B cell (primary cell): ENCODE results near the gene XNDC1N. TPM values are rescaled to one million over a fixed set of nuclear protein-coding genes. Genes with fewer than 3 reads are reported as not detected.
"Not testable (repeated sequence)": the region's sequence is repeated elsewhere in the genome, so short reads cannot be mapped to it uniquely, and the experiment has no call there.

ENCODE experiments used
- ATAC-seq: fragments of 200-7000 bp; cut with Tn5 transposase; one replicate; pipeline ENCODE4 v1.10.0; 2021; ENCODE audit warnings: low read depth, mild to moderate bottlenecking, moderate number of reproducible peaks, moderate library complexity
- CTCF ChIA-PET: fragments of 350-600 bp; sonication (Branson Sonifier 250); formaldehyde crosslinking; loops from one replicate; lab custom pipeline; 2021; ENCODE audit warnings: antibody characterized with exemption, inconsistent platforms; lab: Charles Lee
- POLR2A ChIA-PET: fragments of 350-600 bp; sonication (Branson Sonifier 250); formaldehyde crosslinking; loops from one replicate; lab custom pipeline; 2021; ENCODE audit warnings: antibody characterized with exemption; lab: Charles Lee
- DNase-seq: peaks from one replicate; pipeline ENCODE4 v3.0.0; 2013
- H2AFZ ChIP-seq: 2 replicates; pipeline ENCODE4 v1.6.1; 2012; ENCODE audit warnings: mild to moderate bottlenecking, low read depth, low read length; ENCODE audit not compliant: insufficient read depth, poor library complexity, severe bottlenecking
- H3K27ac ChIP-seq, 2 donors: 1 replicate in 1 of 2; 2 replicates in 1 of 2; pipeline ENCODE4 v1.5.1; 2012 to 2013; ENCODE audit warnings: low read length in 2 of 2, mild to moderate bottlenecking in 2 of 2, moderate library complexity in 1 of 2
- H3K27me3 ChIP-seq, 4 experiments: fragments of 200-600 bp in 1 of 4; sonication (generic) in 1 of 4; replicated peaks in 1 of 4; 1 replicate in 2 of 4; 2 replicates in 2 of 4; pipeline versions ENCODE4 v1.6.1 to v1.7.0; 2013 to 2016; ENCODE audit warnings: low read length in 3 of 4, mild to moderate bottlenecking in 2 of 4, mixed read lengths in 1 of 4, moderate library complexity in 1 of 4; ENCODE audit not compliant: insufficient read depth in 4 of 4, control insufficient read depth in 3 of 4; ENCODE audit errors: control extremely low read depth in 1 of 4
- H3K36me3 ChIP-seq, 2 experiments: replicated peaks in 1 of 2; 1 replicate in 1 of 2; 2 replicates in 1 of 2; pipeline versions ENCODE4 v1.6.1 to v1.7.1; 2013; ENCODE audit warnings: low read length in 1 of 2; ENCODE audit not compliant: insufficient read depth in 2 of 2, control insufficient read depth in 1 of 2; ENCODE audit errors: control extremely low read depth in 1 of 2, extremely low read depth in 1 of 2
- H3K4me1 ChIP-seq, 2 donors: fragments of 200-600 bp in 1 of 2; sonication (generic) in 1 of 2; 1 replicate in 1 of 2; 2 replicates in 1 of 2; pipeline versions ENCODE4 v1.5.1 to v1.6.1; 2013 to 2017; ENCODE audit warnings: low read length in 2 of 2; ENCODE audit not compliant: control insufficient read depth in 2 of 2, insufficient read depth in 2 of 2
- H3K4me2 ChIP-seq: replicated peaks from 2 replicates; pipeline ENCODE3; 2012; ENCODE audit warnings: mild to moderate bottlenecking, low read depth, low read length; ENCODE audit not compliant: poor library complexity, severe bottlenecking
- H3K4me3 ChIP-seq, 5 experiments: fragments of 200-600 bp in 1 of 5; sonication (generic) in 1 of 5; 1 replicate in 3 of 5; 2 replicates in 2 of 5; pipeline versions ENCODE4 v1.5.1 to v1.7.0; 2011 to 2016; ENCODE audit warnings: low read length in 4 of 5, mild to moderate bottlenecking in 4 of 5, low read depth in 2 of 5, control low read depth in 1 of 5, moderate library complexity in 1 of 5; ENCODE audit not compliant: insufficient read depth in 1 of 5; ENCODE audit errors: control extremely low read depth in 1 of 5, extremely low read depth in 1 of 5
- H3K79me2 ChIP-seq: fragments of 200-600 bp; sonication (generic); one replicate; pipeline ENCODE4 v1.6.0; 2016; ENCODE audit warnings: low read length; ENCODE audit not compliant: control insufficient read depth, insufficient read depth
- H3K9ac ChIP-seq: fragments of 200-600 bp; sonication (generic); 2 replicates; pipeline ENCODE4 v1.6.1; 2017; ENCODE audit warnings: mild to moderate bottlenecking, low read length, moderate library complexity
- H3K9me3 ChIP-seq, 3 donors: one replicate each; pipeline versions ENCODE4 v1.6.1 to v1.7.1; 2013; ENCODE audit warnings: low read length in 2 of 3; ENCODE audit not compliant: control insufficient read depth in 2 of 3, insufficient read depth in 1 of 3; ENCODE audit errors: control extremely low read depth in 1 of 3
- H4K20me1 ChIP-seq: 2 replicates; pipeline ENCODE4 v1.6.0; 2012; ENCODE audit warnings: mild to moderate bottlenecking, low read length; ENCODE audit not compliant: insufficient read depth, control insufficient read depth, poor library complexity, severe bottlenecking
- H3K27ac Mint-ChIP-seq: one replicate; pipeline ENCODE4 v1.8.0; 2021; ENCODE audit warnings: mixed read lengths
- H3K27me3 Mint-ChIP-seq: one replicate; pipeline ENCODE4 v1.8.0; 2021; ENCODE audit warnings: mixed read lengths
- H3K4me1 Mint-ChIP-seq: one replicate; pipeline ENCODE4 v1.8.0; 2021; ENCODE audit warnings: mixed read lengths
- H3K4me3 Mint-ChIP-seq: one replicate; pipeline ENCODE4 v1.8.0; 2021; ENCODE audit warnings: mixed read lengths
- H3K9me3 Mint-ChIP-seq: one replicate; pipeline ENCODE4 v1.8.0; 2022; ENCODE audit warnings: mixed read lengths; ENCODE audit not compliant: insufficient read depth
- WGBS: methylation state at CpG from one replicate; pipeline ENCODE4 v1.1.5; 2013; ENCODE audit warnings: missing lambda C conversion rate; ENCODE audit not compliant: insufficient coverage; 5-methylcytosine and 5-hydroxymethylcytosine counted together
- intact Hi-C: fragments of 100-400 bp; cut with micrococcal nuclease; formaldehyde crosslinking; loops from one replicate; pipeline ENCODE4 v1.10.0; 2022
- polyA plus RNA-seq: library from polyadenylated mRNA; depleted of rRNA; stranded (reverse); fragments of >200 nt; gene quantifications from 2 replicates; pipeline ENCODE4 v1.2.3, GENCODE V29; 2012
- total RNA-seq, 2 donors: library from RNA; stranded (reverse); fragments of 120-200 nt in 1 of 2; gene quantifications; 1 replicate in 1 of 2; 2 replicates in 1 of 2; pipeline versions ENCODE4 v1.2.3 to v1.2.4, GENCODE V29; 2013 to 2022

XNDC1N gene
- total and polyA plus RNA-seq, 2 donors (not counting 1 experiment from before 2014, with no cell fraction given) = 5.8 to 34.2 TPM

DNA sequence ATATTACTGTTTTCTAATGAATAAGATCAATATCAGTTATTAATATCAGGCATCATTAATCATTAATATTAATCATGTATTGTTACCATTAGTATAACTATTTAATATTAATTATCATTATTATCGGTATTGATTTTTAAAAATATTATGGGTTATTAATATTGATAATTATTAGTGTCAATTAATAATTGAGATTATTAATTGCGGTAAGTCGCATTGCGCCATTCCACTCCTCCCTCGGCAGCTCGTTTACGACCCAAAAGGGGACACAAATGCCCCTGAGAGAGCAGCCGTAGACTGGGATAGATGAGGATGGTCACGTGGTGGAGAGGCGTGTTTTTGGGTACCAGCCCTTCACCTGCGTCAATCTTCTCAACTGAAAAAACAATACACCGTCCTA lies 42.6 kb downstream of the XNDC1N start:
- ATAC-seq, H4K20me1 ChIP-seq, CTCF ChIA-PET, H3K9me3 Mint-ChIP-seq, H3K27me3 Mint-ChIP-seq, H3K27ac Mint-ChIP-seq, H3K9me3 ChIP-seq, POLR2A ChIA-PET, H3K4me1 Mint-ChIP-seq, H3K79me2 ChIP-seq, H3K4me2 ChIP-seq, DNase-seq, H3K4me3 Mint-ChIP-seq, H2AFZ ChIP-seq, H3K4me1 ChIP-seq, H3K4me3 ChIP-seq, H3K27ac ChIP-seq, intact Hi-C loops, H3K9ac ChIP-seq, H3K36me3 ChIP-seq, H3K27me3 ChIP-seq: not testable (repeated sequence)
- 100% methylated on average over 3 of the region's 12 CpGs for WGBS

Other genes with a start within 250 kb of the XNDC1N start
- not detected in 2 replicates for gene DEFB108B, start 95.4 kb downstream of the XNDC1N start, total RNA-seq
- gene DEFB108B, start 95.4 kb downstream of the XNDC1N start, polyA plus RNA-seq = not detected in 2 replicates
- gene DEFB131B, start 50.1 kb downstream of the XNDC1N start, total RNA-seq = not detected in 2 replicates
- not detected in 2 replicates for gene DEFB131B, start 50.1 kb downstream of the XNDC1N start, polyA plus RNA-seq
- gene RNF121, start 452 bp upstream of the XNDC1N start, total RNA-seq = 54.5 and 56.0 TPM in 2 replicates
- 29.0 and 31.7 TPM in 2 replicates for gene RNF121, start 452 bp upstream of the XNDC1N start, polyA plus RNA-seq
- gene IL18BP, start 70.3 kb upstream of the XNDC1N start, total RNA-seq = 25.9 and 30.7 TPM in 2 replicates
- 23.3 and 37.3 TPM in 2 replicates for gene IL18BP, start 70.3 kb upstream of the XNDC1N start, polyA plus RNA-seq
- 297 and 300 TPM in 2 replicates for gene NUMA1, start 151.9 kb upstream of the XNDC1N start, total RNA-seq
- 168 and 186 TPM in 2 replicates for gene NUMA1, start 151.9 kb upstream of the XNDC1N start, polyA plus RNA-seq
- gene LRRC51, start 152.3 kb upstream of the XNDC1N start, total RNA-seq = 5.5 and 7.7 TPM in 2 replicates
- 1.3 and 1.4 TPM in 2 replicates for gene LRRC51, start 152.3 kb upstream of the XNDC1N start, polyA plus RNA-seq
- gene LAMTOR1, start 174.7 kb upstream of the XNDC1N start, total RNA-seq = 71.0 and 78.4 TPM in 2 replicates
- 71.6 and 104 TPM in 2 replicates for gene LAMTOR1, start 174.7 kb upstream of the XNDC1N start, polyA plus RNA-seq
- not detected in 2 replicates for gene TOMT, start 177.3 kb upstream of the XNDC1N start, total RNA-seq
- gene TOMT, start 177.3 kb upstream of the XNDC1N start, polyA plus RNA-seq = not detected in 2 replicates
- 27.1 and 29.2 TPM in 2 replicates for gene ANAPC15, start 184.1 kb upstream of the XNDC1N start, total RNA-seq
- gene ANAPC15, start 184.1 kb upstream of the XNDC1N start, polyA plus RNA-seq = 27.7 and 30.0 TPM in 2 replicates
- gene FOLR3, start 207.1 kb upstream of the XNDC1N start, total RNA-seq = not detected in 2 replicates
- 0.10 and 0.17 TPM in 2 replicates for gene FOLR3, start 207.1 kb upstream of the XNDC1N start, polyA plus RNA-seq